TTC549 (cell line): ENCODE data around the gene TNIP2.
"Not testable (repeated sequence)": the region's sequence is repeated elsewhere in the genome, so short reads cannot be mapped to it uniquely, and the experiment has no call there.

Experiments used
- FAIRE-seq: peaks from 2 replicates; lab custom pipeline; 2012; peaks lifted over from hg19 to GRCh38; lab: Jason Lieb, UNC

TNIP2 gene

DNA sequence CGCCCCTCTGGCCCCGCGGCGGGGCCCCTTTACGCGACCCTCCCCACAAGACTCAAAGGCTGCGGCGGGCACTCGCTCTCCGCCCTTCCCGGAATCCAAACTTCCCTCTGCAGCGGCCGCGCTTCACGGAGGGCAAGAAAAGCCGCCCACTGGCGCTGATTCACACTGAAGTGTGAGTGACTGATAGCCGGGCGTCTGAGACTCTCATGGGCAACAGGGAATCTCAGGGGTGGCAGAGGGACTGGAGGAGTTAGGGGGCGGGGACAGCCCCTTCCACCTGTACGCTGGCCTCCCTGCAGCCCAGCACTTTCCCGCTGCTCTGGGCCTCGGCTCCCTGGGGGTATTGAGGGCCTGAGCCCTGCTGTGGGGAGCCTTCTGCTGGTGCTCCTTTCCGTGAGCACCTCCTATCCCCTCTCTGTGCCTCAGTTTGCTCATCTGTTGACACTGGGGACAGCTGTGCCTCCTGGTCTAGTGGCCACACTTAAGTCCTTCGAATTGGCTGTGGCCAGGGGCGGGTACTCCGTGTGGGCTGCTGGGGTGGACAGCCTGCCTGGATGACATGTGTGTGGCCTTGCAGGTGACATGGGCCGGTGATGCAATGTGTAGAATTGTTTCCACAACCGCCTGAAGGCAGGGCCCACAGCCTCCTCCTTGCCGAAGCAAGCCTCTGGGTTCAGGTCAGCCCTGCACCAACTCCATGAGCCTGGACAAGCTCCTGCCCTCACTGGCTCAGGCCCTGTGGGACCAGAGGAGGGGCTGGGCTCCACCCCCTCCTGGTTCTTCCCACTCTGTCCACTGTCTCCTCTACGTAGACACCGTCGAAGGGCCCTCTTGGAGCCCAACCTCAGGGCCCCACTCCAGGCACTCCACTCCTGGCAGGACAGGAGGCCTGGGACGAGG is 37.7 kb upstream of the TNIP2 start:
- no peak for FAIRE-seq

DNA sequence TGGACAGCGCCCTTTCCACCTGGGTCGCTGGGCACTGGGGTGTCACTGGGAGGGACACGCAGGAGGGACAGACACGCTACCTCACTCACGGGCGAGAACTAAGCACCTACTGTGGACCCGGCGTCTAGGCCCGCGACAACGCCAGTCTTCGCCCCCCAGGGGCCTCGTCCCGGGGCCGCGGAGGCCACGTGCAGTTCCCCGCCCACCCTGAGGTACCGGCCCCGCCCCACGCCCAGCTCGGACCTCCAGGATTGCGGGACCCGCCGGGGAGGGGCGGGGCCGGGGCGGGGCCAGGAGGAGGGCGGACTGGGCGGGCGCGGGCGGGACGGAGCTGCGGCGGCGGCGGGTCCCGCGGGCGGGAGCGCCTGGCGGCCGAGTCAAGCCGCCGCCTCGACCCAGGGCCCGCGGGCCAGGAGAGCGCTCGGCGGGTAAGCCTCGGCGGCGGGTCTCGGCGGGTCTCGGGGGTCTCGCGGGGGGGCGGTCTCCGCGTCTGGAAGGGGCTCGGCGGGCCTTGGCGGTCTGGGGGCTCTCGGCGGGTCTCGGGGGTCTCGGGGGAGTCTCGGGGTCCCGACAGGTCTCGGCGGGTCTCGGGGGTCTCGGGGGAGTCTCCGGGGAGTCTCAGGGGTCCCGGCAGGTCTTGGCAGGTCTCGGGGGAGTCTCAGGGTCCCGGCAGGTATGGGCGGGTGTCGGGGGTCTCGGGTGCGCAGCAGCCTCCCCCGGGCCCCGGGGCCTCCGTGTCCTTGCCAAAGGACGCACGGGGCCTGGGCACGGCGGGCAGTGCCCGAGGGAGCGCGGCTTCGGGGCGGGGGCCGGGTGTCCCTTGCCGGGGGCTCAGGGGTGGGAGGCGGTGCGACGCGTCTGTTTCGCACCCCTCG is 36.8 kb upstream of the TNIP2 start, which contains the start of gene SH3BP2:
TSS of gene SH3BP2 (plus strand) at position 375 of the 875 bp plus-strand sequence. CDS start 27,533 bp downstream, outside the sequence.
- no peak for FAIRE-seq

DNA sequence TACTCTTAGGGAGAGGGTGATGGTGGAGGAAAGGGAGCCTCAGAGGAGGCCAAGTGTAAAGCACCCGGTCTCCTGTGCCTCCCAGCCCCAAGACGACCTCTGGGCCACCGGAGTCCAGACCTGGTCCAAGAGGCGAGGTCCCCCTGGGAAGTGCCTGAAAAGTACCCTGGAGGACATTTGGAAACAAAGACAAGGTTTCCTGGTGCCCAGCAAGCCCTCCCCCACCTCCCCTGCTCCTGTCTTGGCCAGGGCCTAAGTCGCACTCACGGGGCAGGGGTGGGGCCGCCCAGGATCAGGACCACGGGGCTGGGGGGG is 36.2 kb upstream of the TNIP2 start:
- no peak for FAIRE-seq

DNA sequence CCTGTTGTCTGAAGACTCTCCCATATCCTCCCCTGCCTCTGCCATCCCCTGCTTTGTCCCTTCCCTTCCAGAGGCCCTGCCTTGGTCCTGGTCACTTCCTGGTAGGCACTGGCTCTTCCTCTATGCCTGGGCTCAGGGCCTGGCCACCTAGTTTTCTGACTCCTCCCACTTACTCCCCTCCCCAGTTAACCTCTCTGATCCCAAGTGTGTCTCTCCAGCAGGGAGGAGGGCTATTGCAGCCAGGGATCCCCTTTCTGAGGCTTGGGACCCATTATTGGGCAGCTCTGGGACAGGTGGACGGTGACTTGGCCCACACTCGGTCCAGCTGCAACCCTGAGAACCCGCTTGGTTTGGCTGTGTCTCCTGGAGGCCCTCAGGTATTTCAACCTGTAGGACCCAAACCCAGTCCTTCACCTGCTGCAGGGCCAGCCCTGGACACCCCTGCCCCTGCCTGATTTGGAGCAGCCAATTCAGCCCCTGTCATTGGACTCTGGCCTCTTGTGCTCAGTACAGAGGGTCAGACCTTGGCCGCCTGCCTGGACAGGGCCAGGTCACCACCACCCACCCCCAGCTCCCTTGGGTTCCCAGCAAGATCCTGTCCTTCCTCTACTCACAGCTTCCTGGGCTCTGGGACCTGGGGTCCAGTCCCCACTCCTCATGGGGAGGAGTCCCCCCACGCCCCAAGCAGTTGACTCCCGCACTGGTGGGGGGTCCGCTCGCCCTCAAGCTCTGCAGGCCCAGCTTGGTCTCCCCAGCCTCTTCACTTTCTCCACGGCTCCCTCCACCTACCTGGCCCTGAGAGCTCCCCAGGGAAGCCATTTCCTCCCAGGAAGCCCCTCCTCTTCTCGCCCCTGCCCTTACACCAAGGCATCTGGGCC is 35.6 kb upstream of the TNIP2 start:
- FAIRE-seq = no peak

DNA sequence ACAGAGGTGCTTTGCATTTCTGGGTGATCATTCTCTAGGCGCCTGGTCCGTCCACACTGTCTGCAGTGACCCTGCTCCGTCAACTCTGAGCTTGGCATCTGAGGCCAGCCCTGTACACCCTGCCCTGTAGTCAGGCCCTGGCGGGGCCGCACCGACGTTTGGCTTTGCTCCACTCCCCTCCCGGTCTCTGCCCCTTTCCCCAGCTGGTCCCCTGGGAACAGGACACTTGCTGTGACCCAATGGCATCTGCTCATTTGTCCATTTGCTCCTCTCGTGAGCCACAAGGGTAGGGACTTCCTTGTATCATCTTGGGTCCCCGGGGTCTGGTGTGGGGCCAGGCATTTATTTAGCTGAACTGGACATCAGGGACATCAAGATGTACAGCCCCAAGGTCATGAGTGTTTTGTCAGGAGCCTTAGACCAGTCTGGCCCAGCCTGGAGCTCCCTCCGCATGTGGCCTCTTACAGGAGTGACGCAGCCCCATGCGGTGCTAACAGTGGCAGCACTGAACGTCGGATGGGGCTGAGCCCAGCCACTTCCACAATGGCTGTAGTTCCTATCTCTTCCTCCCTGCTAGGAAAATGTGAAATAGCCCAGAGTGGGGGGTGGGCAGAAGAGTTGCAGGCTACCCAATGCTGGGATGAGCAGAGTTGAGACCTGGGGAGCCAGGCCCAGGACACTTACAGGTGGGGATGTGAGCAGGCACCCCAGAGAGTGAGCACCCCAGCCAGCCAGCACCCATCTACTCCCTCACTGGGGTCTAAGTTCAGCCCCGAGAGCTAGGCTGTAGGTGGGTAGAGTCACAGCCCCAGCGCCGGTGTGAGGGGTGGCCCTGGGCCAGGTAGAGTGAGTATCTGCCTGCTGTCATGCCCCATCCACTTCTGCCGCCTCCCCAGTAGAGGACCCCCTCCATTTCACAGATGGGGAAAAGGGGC is 34.7 kb upstream of the TNIP2 start:
- FAIRE-seq = no peak

DNA sequence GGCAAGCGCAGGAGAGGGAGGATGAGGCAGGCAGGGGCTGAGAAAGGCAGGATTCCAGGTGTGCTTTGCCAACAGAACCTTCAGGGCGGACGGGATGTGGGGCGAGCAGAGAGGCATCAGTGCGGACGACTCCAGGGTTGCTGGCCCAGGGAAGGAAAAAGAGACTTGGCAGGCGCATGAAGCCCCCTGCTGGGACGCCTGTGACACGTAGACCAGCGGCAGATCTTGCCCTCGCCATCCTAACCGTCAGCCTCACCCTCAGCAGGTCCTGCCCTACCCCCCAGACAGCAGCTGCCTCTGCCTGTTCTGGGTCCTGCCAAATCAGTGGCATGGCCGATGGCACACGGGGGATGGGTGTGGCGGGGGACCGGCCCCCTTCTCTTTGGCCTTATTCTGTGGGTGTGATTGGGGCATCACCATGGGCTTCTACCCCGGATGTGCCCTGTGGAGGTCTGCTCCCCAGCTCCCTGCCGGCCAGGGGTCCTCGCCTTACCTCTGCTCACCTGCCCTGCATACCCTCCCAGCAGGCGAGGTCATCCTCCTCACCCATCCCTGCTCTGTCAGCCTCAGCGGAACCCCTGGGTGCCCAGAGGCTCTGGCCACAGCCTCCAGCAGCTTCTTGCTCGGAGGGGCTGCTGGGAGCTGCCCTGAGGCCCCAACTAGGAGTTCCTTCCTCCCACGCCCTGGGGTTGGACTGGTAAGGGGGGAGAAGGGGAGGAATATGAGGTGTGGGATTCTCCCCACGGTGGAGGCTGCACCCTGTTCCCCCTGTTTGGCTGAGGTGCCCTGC is 33.9 kb upstream of the TNIP2 start:
- FAIRE-seq = no peak

DNA sequence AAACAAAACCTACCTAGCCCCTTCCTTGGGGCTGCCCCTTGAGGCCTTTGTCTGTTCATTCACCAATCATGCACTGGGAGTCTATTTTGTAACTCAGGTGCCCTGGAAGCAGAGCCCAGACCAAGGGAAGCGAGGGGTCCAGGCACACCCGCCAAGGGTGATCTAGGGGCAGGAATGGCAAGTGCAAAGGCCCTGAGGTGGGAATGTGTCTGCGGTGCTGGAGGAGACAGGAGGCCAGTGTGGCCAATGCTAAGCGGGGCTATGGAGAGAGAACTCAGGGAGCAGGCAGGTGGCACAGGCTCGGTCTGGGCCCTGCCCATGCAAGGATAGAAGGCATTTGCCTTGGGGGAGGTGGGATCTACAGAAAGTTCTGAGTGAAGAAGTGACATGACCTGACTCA is 33.2 kb upstream of the TNIP2 start:
- FAIRE-seq = no peak

DNA sequence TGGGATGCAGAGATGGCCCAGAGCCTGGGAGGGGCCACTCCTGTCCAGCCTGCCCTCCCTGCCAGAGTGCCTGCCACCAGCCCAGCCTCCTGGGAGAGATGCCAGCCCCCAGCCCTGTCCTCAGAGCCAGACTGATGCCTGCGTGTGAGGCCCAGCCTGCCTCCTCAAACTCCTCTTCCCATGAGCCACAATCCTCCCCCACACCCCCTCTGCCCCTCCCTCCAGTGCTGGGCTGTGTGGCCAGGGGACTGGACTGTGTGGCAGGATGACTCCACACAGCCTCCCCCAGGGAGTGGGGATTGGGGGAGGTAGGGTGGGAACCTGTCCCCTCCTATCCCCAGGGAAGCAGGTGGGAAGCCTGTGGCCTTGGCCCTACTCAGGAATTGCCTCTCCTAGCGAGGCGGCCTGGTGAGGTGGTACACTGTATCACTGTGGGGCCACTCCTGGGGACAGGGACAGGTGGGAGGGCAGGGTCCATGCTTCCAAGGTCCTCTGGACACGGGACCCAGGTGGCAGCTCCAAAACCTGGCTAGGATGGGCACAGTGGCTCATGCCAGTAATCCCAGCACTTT is 32.5 kb upstream of the TNIP2 start:
- FAIRE-seq = no peak

DNA sequence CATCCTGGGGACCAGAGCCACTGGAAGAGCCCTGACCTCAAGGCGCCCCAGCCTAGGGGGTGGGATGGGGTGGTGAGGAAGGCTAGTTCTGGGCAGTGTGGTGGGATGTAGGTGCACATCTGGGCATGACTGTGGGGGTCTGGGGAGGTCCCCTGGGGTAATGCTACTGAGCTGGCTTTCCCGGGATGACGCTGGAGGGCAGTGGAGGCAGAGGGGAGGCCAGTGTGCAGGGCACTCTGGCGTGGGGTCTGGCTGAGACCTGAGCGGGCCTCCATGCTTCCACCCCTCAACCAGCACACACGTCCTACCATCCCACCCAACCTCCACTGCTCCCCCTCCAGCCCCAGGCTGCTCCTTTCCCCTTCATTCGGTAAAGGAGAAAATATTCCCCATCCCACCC is 32.0 kb upstream of the TNIP2 start:
- FAIRE-seq = no peak

DNA sequence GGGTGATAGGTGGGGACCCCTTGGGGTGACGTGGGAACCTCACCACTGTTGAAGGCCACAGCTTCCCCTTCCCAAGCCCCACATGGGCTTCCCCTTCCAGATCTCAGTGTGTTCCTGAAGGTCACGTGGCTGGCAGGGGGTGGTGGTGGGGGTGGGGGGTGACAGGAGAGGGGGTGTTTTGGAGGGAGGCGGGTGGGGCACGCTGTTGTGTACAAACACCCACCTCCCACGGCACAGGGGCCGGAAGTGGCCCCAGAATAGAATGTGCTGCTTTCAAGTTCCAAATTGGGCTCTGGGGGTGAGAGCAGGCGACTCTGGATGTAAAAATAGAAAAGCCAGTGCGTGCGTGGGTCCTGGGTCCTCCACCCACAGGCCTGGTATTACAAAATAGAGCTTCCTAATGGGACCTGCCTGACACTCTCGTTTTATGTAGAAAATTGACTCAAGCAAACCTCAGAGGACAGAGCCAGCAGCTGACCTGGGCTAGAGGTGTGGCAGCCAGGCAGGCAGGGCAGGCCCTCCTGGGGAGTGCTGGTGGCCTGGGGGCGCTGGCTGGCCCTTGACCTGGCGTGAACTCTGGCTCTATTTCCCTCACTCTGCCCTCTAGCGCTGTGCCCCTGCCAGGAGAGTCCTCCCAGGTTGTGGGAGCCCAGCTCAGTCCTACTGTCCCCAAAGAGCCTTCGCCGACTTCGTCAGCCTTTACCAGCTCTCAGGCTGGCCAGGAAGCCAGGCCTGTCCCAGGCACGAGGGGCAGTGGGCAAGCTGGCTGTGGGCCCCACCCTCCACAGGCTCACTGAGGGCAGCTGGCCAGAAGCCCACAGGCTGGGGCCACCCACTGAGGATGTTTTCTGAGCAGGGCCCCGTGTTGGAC is 31.3 kb upstream of the TNIP2 start:
- no peak for FAIRE-seq

DNA sequence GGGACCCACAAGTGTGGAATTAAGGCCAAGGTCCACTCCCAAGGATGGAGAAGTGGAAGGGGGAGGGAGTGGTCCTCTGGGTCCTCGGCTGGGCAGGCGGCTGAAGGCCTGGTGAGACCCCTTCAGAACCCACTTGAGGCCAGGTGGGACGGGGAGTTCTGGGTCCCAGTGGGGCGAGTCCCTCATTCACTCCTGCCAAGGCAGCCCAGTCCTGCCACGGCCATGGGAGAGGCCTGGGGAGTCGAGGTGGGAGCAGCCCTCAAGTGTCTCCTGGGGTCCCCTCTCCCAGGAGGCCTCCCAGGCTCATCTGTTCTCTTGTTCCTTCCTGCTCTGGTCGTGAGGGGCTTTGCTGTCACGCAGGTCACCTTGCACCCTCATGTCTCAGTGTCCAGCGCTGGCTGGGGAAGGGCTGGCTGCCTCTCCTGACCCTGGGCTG is 30.7 kb upstream of the TNIP2 start:
- no peak for FAIRE-seq

DNA sequence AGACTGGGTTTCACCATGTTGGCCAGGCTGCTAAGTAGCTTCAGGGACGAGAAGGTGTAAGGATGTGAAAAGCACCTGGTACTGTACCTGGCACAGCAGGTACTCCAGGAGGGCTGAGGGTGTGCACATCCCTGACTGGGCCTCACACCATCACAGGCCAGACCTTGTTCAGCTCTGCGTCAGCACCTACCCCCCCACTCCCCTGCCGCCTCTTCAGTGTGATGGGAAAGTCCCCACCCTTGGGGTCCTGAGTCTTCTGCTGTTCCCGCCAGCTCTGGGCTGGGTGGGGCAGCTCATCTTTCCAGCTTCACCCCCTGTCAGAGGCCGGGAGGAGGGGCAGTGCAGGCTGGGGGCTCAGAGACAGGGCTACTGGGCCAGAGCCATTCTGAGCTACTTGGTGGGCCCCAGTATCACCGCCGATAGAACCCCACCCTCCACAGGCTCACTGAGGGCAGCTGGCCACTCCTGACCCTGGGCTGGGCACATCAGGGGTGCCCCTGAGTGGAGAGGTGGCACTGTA is 30.1 kb upstream of the TNIP2 start:
- FAIRE-seq = no peak

DNA sequence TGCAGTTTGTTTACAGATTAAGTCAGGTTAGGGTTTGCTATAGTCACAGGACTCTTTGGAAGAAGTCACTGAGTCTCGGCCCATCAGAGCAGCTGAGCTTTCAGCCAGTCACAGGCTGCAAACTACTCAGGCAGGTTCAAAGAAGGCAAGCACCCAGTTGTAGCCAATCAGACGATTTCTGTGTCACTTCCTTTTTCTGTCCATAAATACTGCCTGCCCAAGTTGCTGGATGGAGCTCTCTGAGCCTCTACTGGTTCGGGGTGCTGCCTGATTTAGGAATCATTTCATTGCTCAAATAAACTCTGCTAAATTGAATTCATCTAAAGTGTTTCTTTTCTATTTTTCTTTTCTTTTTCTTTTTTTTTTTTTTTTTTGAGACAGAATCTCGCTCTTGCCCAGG is 29.5 kb upstream of the TNIP2 start:
- no peak for FAIRE-seq

DNA sequence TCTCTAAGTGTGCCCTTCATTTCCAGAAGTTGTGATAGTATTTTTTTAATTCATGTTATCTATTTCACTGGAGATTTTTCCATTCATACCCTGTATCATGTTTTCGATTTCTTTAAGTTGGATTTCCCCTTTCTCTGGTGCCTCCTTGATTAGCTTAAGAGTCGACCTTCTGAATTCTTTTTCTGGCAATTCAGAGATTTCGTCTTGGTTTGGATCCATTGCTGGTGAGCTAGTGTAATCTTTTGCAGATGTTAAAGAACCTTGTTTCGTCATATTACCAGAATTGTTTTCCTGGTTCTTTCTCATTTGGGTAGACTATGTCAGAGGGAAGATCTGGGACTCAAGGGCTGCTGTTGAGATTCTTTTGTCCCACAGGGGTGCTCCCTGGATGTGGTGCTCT is 27.7 kb upstream of the TNIP2 start:
- no peak for FAIRE-seq

DNA sequence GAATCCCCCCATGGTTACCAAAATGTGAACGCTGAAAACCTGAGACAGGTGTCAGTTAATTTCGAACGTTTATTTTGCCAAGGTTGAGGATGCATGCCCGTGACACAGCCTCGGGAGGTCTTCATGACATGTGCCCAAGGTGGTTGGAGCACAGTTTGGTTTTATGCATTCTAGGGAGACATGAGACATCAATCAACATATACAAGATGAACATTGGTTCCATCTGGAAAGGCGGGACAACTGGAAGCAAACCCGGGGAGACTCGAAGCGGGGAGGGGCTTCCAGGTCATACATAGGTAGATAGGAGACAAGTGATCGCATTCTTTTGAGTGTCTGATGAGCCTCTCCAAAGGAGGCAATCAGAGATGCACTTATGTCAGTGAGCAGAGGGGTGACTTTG is 25.8 kb upstream of the TNIP2 start:
- FAIRE-seq = no peak

DNA sequence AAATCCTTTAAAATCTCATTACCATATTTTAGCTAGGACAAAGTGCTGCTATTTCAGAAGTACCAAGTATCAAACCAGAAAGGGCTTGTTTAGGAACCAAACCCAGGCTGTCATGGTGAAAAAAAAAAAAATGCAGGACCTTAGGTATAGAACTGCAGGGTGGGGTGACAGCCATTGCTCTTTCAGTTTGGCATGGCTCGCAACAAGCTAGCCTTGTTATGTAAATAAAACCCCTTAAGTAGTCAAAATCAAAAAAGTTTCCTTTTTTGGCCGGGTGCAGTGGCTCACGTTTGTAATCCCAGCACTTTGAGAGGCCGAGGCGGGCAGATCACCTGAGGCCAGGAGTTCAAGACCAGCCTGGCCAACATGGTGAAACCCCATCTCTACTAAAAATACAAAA is 24.5 kb upstream of the TNIP2 start:
- FAIRE-seq = not testable (repeated sequence)

DNA sequence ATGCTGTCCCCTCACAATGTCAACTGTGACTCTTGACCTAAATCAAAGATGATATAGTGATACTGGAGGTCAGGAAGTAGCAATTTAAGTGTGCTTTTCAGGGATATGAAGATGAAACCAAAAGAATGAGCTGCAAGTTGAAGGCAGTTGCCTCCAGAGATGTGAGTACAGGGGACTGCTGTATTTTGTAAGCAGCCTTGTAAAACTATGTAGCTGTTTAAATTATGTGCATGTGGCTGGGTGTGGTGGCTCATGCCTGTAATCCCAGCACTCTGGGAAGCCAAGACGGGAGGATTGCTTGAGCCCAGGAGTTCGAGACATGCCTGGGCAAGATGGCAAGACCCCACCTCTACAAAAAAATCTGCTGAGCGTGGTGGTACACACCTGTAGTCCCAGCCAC is 15.1 kb upstream of the TNIP2 start:
- no peak for FAIRE-seq

DNA sequence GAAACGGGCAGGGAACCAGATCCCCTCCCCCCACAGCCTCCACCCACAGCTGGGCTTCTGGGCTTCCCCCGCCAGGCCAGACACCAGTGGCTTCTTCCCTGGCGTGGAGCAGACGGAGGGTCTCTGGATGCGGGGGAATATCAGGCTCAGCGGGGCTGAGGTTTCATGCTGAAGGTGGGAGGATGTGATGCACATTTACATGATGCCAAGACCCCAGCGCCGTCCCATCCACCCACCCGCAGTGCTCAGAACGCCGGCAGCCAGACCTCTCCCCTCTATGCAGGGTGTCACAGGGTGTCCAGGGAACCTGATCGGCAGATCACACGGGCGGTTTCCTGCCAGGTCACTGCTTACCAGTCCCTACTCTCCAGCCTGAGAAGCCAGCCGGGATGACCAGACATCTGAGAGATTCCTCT is 12.8 kb upstream of the TNIP2 start:
- FAIRE-seq = no peak

DNA sequence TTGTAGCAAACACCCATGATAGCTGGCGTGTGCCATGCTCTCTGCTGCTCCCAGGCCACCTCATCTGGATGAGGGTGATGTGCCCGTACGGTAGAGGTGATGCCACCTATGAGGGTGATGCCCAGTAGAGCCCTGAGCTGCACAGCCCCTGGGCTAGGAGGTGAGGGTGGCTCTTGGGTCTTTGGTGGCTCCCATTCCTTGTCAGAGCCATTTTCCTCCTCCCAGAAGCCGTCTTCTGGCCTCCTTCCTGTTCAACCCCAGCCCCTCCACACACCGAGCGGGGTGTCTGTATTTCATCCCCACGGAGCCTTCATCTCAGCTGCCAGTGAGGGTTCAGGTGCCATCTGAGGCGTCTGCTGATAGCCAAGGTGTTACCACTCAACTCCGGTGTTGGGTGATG is 12.0 kb upstream of the TNIP2 start:
- no peak for FAIRE-seq
